Neural cell (in vitro differentiated cells): ENCODE measurements around the gene TBX5. TPM values are rescaled to one million over a fixed set of nuclear protein-coding genes. Genes with fewer than 3 reads are reported as not detected.
A peak's percentile ranks its signal among the peaks of the same experiment; 100 is the strongest.

ENCODE experiments used
- H2AFZ ChIP-seq: fragments of 200-600, 300-800 bp; sonication (generic), shearing (Covaris generic); 2 replicates; pipeline ENCODE4 v1.6.0; 2014; ENCODE audit warnings: low read depth, mild to moderate bottlenecking, antibody characterized with exemption, low read length, moderate library complexity
- H3F3A ChIP-seq: fragments of 200-600 bp; shearing (Covaris generic); 2 replicates; pipeline ENCODE4 v1.6.1; 2016; ENCODE audit warnings: mild to moderate bottlenecking, moderate library complexity, mixed read lengths, antibody characterized with exemption, low read length; ENCODE audit not compliant: insufficient read depth, poor library complexity, severe bottlenecking
- H3K27ac ChIP-seq: fragments of 200-600, 300-800 bp; sonication (generic), shearing (Covaris generic); 2 replicates; pipeline ENCODE4 v1.5.1; 2014; ENCODE audit warnings: mild to moderate bottlenecking, low read length, moderate library complexity
- H3K27me3 ChIP-seq: fragments of 300-800, 200-600 bp; sonication (generic), shearing (Covaris generic); 2 replicates; pipeline ENCODE4 v1.6.0; 2014; ENCODE audit warnings: mild to moderate bottlenecking, low read depth, low read length, moderate library complexity; ENCODE audit not compliant: insufficient read depth
- H3K36me3 ChIP-seq: fragments of 300-800, 200-600 bp; sonication (generic), shearing (Covaris generic); 2 replicates; pipeline ENCODE4 v1.5.1; 2014; ENCODE audit warnings: mild to moderate bottlenecking, antibody characterized with exemption, low read length, moderate library complexity; ENCODE audit not compliant: insufficient read depth
- H3K4me2 ChIP-seq: fragments of 300-800, 200-600 bp; sonication (generic), shearing (Covaris generic); 2 replicates; pipeline ENCODE4 v1.6.0; 2014; ENCODE audit warnings: mild to moderate bottlenecking, low read length
- H3K4me3 ChIP-seq: fragments of 300-800, 200-600 bp; sonication (generic), shearing (Covaris generic); 2 replicates; pipeline ENCODE4 v1.5.1; 2014; ENCODE audit warnings: mild to moderate bottlenecking, low read length, moderate library complexity
- H3K79me2 ChIP-seq: fragments of 200-600 bp; shearing (Covaris generic); replicated peaks from 2 replicates; pipeline ENCODE4 v1.6.0; 2014; ENCODE audit warnings: mild to moderate bottlenecking, low read length, moderate library complexity; ENCODE audit not compliant: insufficient read depth
- H3K9ac ChIP-seq: fragments of 300-800, 200-600 bp; sonication (generic), shearing (Covaris generic); 2 replicates; pipeline ENCODE4 v1.6.1; 2016; ENCODE audit warnings: mild to moderate bottlenecking, low read length, mixed read lengths
- H3K9me2 ChIP-seq: fragments of 200-600 bp; shearing (Covaris generic); 2 replicates; pipeline ENCODE4 v1.6.1; 2016; ENCODE audit warnings: mild to moderate bottlenecking, low read length, mixed read lengths; ENCODE audit not compliant: insufficient read depth
- H3K9me3 ChIP-seq: fragments of 200-600, 300-800 bp; sonication (generic), shearing (Covaris generic); 2 replicates; pipeline ENCODE4 v1.6.1; 2016; ENCODE audit warnings: mild to moderate bottlenecking, mixed run types, low read length, moderate library complexity, mixed read lengths
- H4K20me1 ChIP-seq: fragments of 200-600 bp; shearing (Covaris generic); 2 replicates; pipeline ENCODE4 v1.6.1; 2016; ENCODE audit warnings: mild to moderate bottlenecking, mixed run types; ENCODE audit not compliant: insufficient read depth
- EP300 ChIP-seq: fragments of 450-650 bp; conservative IDR thresholded peaks from 2 replicates; pipeline ENCODE4 v1.6.1; 2014; ENCODE audit warnings: antibody characterized with exemption, mild to moderate bottlenecking, moderate library complexity; ENCODE audit not compliant: poor library complexity, severe bottlenecking
- EZH2 ChIP-seq: fragments of 200-600, 300-800 bp; shearing (Covaris generic), sonication (generic); IDR thresholded peaks from 2 replicates; pipeline ENCODE4 v1.6.1; 2014; ENCODE audit warnings: antibody characterized with exemption, low read length, borderline replicate concordance, mild to moderate bottlenecking; ENCODE audit not compliant: insufficient read depth, poor library complexity, severe bottlenecking
- MXI1 ChIP-seq: fragments of 450-650 bp; conservative IDR thresholded peaks from 2 replicates; pipeline ENCODE4 v1.6.1; 2014; ENCODE audit warnings: antibody characterized with exemption, mild to moderate bottlenecking; ENCODE audit not compliant: poor library complexity, severe bottlenecking
- POLR2AphosphoS5 ChIP-seq: IDR thresholded peaks from 2 replicates; pipeline ENCODE4 v1.6.1; 2012
- RAD21 ChIP-seq: fragments of 450-650 bp; conservative IDR thresholded peaks from 2 replicates; pipeline ENCODE4 v1.6.1; 2014; ENCODE audit warnings: antibody characterized with exemption, mild to moderate bottlenecking, moderate library complexity
- SMC3 ChIP-seq: fragments of 450-650 bp; conservative IDR thresholded peaks from 2 replicates; pipeline ENCODE4 v1.6.1; 2014; ENCODE audit warnings: antibody characterized with exemption, mild to moderate bottlenecking, moderate library complexity; ENCODE audit not compliant: poor library complexity
- TAF1 ChIP-seq: IDR thresholded peaks from 2 replicates; pipeline ENCODE4 v1.6.1; 2012; ENCODE audit warnings: low read depth
- polyA plus RNA-seq: library from polyadenylated mRNA; depleted of rRNA; stranded (reverse); fragments of >200 nt; gene quantifications from 2 replicates; pipeline ENCODE4 v1.2.3, GENCODE V29; 2014
- TF ChIP-seq, protein P1 (sequence below): fragments of 450-650 bp; IDR thresholded peaks from 2 replicates; pipeline ENCODE4 v1.5.1; 2014; ENCODE audit warnings: antibody characterized with exemption, mild to moderate bottlenecking, moderate library complexity; ENCODE audit not compliant: poor library complexity, severe bottlenecking
- TF ChIP-seq, protein P2 (sequence below): IDR thresholded peaks from 2 replicates; pipeline ENCODE4 v1.6.1; 2012; ENCODE audit warnings: borderline replicate concordance

TBX5 gene
- polyA plus RNA-seq, 1 donor from 2014 or later, result not detected

DNA sequence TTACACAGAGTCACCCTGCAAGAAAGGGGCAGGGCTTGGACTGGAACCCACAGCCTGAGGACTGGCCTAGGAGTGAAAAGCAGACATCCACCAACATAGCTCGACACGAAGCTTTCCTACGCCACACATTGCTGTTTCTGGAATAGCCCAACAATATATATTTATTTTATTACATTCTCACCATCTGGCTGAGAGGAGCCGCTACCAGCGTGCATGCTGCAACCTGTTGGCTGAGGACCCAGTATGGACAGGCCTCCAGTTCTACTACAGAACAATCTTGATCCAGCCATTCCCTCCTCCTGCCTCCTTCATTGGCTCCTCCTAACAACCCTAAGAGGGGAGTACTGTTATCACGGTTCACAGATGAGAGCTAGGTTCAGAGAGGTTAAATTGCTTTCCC lies 35.6 kb upstream of the TBX5 start:
- Histone ChIP-seq H3K4me2 (no peak overlapping the region), H3F3A (no peaks in the 10 kb centered on the region), H2AFZ (no peak overlapping the region), H3K27me3 (peaks cover 100% of the 10 kb centered on the region), H3K36me3 (no peaks in the 10 kb centered on the region), H3K4me3 (no peak overlapping the region), H3K27ac (no peak overlapping the region), H3K9ac (no peak overlapping the region), H3K9me2 (no peaks in the 10 kb centered on the region), H4K20me1 (no peaks in the 10 kb centered on the region), H3K9me3 (no peaks in the 10 kb centered on the region), H3K79me2 (no peaks in the 10 kb centered on the region)
- no peak for TF ChIP-seq TAF1
- TF ChIP-seq RAD21, result no peak
- no peak for TF ChIP-seq EP300
- TF ChIP-seq MXI1, result no peak
- TF ChIP-seq, protein P1, sequence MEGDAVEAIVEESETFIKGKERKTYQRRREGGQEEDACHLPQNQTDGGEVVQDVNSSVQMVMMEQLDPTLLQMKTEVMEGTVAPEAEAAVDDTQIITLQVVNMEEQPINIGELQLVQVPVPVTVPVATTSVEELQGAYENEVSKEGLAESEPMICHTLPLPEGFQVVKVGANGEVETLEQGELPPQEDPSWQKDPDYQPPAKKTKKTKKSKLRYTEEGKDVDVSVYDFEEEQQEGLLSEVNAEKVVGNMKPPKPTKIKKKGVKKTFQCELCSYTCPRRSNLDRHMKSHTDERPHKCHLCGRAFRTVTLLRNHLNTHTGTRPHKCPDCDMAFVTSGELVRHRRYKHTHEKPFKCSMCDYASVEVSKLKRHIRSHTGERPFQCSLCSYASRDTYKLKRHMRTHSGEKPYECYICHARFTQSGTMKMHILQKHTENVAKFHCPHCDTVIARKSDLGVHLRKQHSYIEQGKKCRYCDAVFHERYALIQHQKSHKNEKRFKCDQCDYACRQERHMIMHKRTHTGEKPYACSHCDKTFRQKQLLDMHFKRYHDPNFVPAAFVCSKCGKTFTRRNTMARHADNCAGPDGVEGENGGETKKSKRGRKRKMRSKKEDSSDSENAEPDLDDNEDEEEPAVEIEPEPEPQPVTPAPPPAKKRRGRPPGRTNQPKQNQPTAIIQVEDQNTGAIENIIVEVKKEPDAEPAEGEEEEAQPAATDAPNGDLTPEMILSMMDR, result no peak
- no peak for TF ChIP-seq SMC3
- no peak for TF ChIP-seq EZH2
- TF ChIP-seq, protein P2, sequence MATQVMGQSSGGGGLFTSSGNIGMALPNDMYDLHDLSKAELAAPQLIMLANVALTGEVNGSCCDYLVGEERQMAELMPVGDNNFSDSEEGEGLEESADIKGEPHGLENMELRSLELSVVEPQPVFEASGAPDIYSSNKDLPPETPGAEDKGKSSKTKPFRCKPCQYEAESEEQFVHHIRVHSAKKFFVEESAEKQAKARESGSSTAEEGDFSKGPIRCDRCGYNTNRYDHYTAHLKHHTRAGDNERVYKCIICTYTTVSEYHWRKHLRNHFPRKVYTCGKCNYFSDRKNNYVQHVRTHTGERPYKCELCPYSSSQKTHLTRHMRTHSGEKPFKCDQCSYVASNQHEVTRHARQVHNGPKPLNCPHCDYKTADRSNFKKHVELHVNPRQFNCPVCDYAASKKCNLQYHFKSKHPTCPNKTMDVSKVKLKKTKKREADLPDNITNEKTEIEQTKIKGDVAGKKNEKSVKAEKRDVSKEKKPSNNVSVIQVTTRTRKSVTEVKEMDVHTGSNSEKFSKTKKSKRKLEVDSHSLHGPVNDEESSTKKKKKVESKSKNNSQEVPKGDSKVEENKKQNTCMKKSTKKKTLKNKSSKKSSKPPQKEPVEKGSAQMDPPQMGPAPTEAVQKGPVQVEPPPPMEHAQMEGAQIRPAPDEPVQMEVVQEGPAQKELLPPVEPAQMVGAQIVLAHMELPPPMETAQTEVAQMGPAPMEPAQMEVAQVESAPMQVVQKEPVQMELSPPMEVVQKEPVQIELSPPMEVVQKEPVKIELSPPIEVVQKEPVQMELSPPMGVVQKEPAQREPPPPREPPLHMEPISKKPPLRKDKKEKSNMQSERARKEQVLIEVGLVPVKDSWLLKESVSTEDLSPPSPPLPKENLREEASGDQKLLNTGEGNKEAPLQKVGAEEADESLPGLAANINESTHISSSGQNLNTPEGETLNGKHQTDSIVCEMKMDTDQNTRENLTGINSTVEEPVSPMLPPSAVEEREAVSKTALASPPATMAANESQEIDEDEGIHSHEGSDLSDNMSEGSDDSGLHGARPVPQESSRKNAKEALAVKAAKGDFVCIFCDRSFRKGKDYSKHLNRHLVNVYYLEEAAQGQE, result no peak
- no peak for TF ChIP-seq POLR2AphosphoS5

DNA sequence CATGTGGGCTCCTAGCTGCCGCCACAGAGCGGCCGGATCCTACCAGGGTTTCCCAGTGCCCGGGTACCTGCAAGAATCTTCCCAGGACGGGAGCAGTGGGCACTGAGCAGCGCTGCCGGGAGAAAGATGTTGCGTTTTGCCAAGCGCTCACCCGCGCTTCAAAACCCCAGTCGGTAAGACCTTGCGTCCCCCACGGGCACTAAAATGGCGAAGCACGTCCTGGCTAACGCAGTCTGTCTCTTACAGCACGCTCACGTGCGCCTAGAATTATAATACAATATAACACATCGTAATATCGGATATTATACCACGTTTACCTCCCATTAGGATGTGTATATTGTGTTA lies 35.1 kb upstream of the TBX5 start:
- Histone ChIP-seq H3F3A (no peaks in the 10 kb centered on the region), H2AFZ (no peak overlapping the region), H3K4me3 (peak overlapping the region; percentile 19), H3K27ac (no peak overlapping the region), H3K4me2 (no peak overlapping the region), H3K27me3 (peaks cover 100% of the 10 kb centered on the region), H3K9me3 (no peaks in the 10 kb centered on the region), H3K9me2 (no peaks in the 10 kb centered on the region), H3K79me2 (no peaks in the 10 kb centered on the region), H3K9ac (no peak overlapping the region), H4K20me1 (no peaks in the 10 kb centered on the region), H3K36me3 (no peaks in the 10 kb centered on the region)
- no peak for TF ChIP-seq TAF1
- TF ChIP-seq, protein P1, result no peak
- TF ChIP-seq EZH2, result no peak
- no peak for TF ChIP-seq POLR2AphosphoS5
- no peak for TF ChIP-seq RAD21
- TF ChIP-seq MXI1, result no peak
- TF ChIP-seq SMC3, result no peak
- TF ChIP-seq, protein P2, result no peak
- no peak for TF ChIP-seq EP300
